Activated naive CD8-positive, alpha-beta T cell treated with anti-CD3 and anti-CD28 coated beads for 36 hours (primary cell): ENCODE measurements around the gene ADAMTS2. TPM values are rescaled to one million over a fixed set of nuclear protein-coding genes. Genes with fewer than 3 reads are reported as not detected.
"Not testable (repeated sequence)": the region's sequence is repeated elsewhere in the genome, so short reads cannot be mapped to it uniquely, and the experiment has no call there.

Experiments used
- DNase-seq: peaks from one replicate; pipeline ENCODE4 v3.0.0; 2021
- H3K27ac Mint-ChIP-seq: one replicate; pipeline ENCODE4 v1.8.0; 2022; ENCODE audit warnings: mild to moderate bottlenecking, moderate library complexity, mixed read lengths
- H3K27me3 Mint-ChIP-seq: one replicate; pipeline ENCODE4 v1.8.0; 2022; ENCODE audit warnings: mild to moderate bottlenecking, mixed read lengths
- H3K36me3 Mint-ChIP-seq: one replicate; pipeline ENCODE4 v1.8.0; 2021; ENCODE audit warnings: mild to moderate bottlenecking, mixed read lengths
- H3K4me1 Mint-ChIP-seq: one replicate; pipeline ENCODE4 v1.8.0; 2021; ENCODE audit warnings: mixed read lengths
- H3K4me3 Mint-ChIP-seq: one replicate; pipeline ENCODE4 v1.8.0; 2022; ENCODE audit warnings: mild to moderate bottlenecking, moderate library complexity, mixed read lengths
- H3K9me3 Mint-ChIP-seq: one replicate; pipeline ENCODE4 v1.8.0; 2022; ENCODE audit warnings: mixed read lengths
- total RNA-seq, 2 experiments: library from RNA; stranded (reverse); gene quantifications; one replicate each; pipeline ENCODE4 v1.2.3, GENCODE V29; 2021

Gene ADAMTS2
- total RNA-seq, 2 experiments from 2014 or later: not detected

DNA sequence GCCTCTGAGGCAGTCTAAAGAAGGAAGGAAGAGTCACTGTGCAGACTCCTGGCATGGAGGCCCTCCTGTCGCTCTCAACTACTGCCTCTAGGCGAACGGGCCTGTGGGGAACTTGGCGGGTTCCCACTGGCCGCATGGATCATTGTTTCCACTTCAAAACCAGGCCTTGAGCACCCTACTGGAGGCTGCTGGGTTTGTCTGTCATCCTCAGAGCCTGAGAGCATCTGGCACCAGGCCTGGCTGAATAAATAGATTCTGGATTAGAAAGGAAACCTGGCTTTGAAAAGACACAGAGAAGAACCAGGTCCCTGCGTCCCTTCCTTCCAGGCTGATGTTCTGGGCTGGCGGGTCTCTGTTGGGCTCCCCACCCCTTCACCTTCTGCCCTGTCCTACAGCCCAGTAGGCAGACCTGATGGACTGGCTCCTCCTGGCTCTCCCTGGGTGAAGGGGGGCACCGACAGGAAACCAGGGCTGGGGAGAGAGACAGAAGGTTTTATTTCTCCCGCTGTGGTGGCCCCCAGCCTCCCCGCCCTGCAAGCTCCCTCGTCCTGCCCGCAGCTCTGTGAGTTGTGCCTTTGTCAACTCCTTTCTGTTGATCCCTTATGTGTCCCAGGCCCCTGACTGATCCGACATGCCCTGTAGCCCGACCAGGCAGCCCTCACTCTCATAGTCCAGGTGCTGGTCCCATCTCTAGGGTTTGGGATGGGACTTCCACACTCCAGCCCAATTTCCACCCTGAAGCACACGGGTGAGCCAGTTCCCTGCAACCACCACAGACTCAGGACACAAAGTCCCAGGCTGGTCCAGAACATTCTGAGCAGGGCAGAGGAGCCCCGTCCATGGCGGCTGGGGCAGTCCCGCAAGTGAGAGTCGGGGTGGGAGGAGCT lies 50.1 kb downstream of the ADAMTS2 start:
- H3K27ac Mint-ChIP-seq: no peak overlapping the region
- no peak for DNase-seq
- H3K4me3 Mint-ChIP-seq: no peak overlapping the region
- H3K4me1 Mint-ChIP-seq: no peaks in the 10 kb centered on the region
- H3K9me3 Mint-ChIP-seq: no peaks in the 10 kb centered on the region
- H3K36me3 Mint-ChIP-seq: no peaks in the 10 kb centered on the region
- H3K27me3 Mint-ChIP-seq: no peaks in the 10 kb centered on the region

DNA sequence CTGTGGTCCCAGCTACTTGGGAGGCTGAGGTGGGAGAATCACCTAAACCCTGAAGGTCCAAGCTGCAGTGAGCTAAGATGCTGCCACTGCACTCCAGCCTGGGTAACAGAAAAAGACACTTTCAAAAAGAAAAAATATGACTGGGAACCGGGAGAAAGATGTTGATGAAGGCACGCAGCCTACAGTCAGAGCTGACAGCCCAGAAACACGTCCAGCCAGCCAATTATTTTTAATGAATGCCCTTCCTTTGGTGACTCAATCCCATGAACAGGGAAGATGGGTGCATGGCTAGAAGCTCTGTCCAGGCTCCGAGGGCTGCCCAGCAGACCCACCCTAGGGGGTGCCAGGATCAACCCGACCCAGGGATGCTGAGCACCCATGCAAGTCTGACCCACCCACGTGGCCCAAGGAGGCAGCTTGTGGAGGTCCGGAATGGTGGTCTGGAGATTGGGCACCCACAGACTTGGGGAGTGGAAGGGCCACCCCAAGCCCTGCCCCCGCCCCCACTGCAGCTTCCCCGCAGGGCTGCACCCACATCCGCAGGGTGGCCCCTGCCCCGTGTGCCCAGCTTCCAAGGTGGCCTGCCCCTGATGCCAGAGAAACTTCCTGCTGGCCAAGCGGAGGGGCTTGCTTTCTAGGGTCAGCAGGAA lies 51.0 kb downstream of the ADAMTS2 start:
- Mint-ChIP-seq H3K4me3 (no peak overlapping the region), H3K36me3 (no peaks in the 10 kb centered on the region), H3K27ac (no peak overlapping the region), H3K4me1 (no peaks in the 10 kb centered on the region), H3K9me3 (no peaks in the 10 kb centered on the region), H3K27me3 (no peaks in the 10 kb centered on the region)
- no peak for DNase-seq

DNA sequence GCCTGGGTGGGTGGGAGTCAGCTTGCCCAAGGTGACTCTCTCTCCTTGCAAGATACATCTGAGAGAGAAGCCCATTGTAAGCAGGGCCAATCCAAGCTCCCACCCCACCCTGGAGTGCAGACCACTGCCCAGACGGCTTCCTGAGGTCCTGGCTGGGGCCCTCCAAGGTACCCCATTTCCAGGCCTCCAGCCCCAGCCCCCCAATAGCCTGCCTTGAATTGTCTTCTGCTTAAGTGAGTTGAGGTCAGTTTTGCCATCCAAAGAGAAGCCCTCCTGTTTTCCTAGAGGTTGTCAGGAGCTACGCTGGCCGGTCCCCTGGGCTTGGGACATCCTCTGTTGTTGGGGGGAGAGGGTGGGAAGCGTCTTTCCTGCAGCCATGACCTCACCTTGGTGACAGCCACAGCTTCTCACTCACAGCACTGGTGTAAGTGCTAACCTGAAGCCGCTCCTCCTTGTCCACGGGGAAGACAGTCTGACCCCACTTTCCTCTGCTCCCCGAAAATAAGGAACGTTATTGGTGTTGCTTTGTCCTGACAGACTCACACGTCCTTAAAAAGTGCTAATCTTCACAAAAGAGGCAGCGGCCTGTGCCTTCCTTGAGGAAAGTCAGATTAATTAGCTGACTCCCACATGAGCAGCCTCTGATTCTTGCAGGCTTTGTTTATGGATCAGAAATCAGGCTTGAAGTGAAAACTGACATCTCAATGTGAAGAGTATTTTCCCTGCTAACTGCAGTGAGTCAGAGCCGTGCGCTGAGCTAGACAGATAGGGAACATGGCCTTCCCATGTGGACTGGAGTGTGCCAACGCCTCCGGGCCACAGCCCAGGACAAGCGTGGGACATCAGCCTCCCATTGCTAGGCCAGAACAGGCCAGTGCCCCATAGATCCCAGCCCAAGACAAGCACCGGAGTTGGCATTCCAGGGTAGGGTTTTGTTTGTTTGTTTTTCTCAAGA lies 52.3 kb downstream of the ADAMTS2 start:
- DNase-seq: no peak
- no peak overlapping the region for H3K4me3 Mint-ChIP-seq

DNA sequence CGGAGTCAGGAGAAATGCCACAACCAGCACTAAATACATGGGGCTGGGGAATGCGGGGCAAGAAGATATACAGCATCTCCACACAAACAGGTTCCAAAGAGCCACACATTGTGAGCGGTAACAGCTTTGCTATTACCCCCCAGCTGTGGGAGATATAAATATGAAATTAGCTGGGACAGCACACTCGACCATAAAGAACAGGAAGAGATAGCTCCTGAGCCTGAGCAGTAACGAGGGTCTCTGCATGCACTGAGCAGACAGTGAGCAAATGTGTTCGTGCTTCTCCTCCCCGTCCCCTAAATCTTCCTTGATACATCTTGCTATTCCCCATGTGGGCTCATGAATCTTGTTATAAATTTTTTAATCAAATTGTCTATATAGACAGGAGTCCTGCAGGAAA lies 53.1 kb downstream of the ADAMTS2 start:
- H3K27me3 Mint-ChIP-seq: no peaks in the 10 kb centered on the region
- no peaks in the 10 kb centered on the region for H3K36me3 Mint-ChIP-seq
- no peaks in the 10 kb centered on the region for H3K9me3 Mint-ChIP-seq
- H3K4me3 Mint-ChIP-seq: no peak overlapping the region
- H3K27ac Mint-ChIP-seq: no peak overlapping the region
- H3K4me1 Mint-ChIP-seq: no peaks in the 10 kb centered on the region
- DNase-seq: no peak

More for the DNA sequence above, 52.3 kb downstream of the ADAMTS2 start:
- Mint-ChIP-seq H3K36me3 (no peaks in the 10 kb centered on the region), H3K27ac (no peak overlapping the region), H3K27me3 (no peaks in the 10 kb centered on the region), H3K4me1 (no peaks in the 10 kb centered on the region), H3K9me3 (no peaks in the 10 kb centered on the region)

DNA sequence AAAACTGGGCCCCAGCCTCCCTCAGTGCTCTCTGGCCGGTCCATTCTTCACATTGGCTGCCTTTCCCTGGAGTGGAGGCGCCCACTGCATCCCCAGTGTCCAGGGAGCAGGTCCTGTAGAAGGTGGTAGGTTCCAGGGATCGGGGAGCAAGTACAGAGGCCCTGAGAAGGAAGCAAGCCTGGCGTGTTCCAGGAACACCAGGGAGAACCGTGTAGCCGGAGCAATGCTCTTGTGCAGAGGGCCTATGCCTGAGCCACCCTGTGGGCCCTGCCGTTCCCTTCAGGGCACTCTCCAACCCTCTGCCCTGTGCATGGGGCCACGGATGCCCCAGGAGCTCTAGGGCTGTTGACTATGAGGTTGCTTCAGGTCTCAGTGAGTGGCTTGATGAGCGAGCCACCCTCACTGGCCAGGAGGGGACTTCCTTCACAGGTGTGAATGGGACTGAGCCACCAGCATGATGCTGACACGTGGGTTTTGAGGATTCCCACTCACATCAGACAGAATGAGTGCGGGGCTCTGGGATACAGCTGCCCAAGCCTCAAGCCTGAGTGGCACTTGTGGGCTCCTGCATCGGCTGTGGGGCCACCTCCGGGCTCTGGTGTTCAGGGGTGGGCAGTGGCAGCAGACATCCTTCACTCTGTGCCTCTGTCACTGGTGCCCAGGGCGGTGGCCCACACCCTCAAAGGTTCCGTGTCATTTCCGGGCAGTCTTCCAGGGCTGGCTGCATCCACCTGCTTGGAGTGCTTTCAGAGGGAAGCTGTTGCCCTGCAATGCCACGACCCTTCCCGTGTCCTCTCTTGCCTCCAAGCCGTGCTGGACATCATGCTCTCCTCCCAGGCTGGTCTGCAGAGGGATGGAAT lies 54.4 kb downstream of the ADAMTS2 start:
- Mint-ChIP-seq H3K4me3 (no peak overlapping the region), H3K27ac (no peak overlapping the region), H3K36me3 (no peaks in the 10 kb centered on the region), H3K27me3 (no peaks in the 10 kb centered on the region), H3K4me1 (no peaks in the 10 kb centered on the region), H3K9me3 (no peaks in the 10 kb centered on the region)
- no peak for DNase-seq

DNA sequence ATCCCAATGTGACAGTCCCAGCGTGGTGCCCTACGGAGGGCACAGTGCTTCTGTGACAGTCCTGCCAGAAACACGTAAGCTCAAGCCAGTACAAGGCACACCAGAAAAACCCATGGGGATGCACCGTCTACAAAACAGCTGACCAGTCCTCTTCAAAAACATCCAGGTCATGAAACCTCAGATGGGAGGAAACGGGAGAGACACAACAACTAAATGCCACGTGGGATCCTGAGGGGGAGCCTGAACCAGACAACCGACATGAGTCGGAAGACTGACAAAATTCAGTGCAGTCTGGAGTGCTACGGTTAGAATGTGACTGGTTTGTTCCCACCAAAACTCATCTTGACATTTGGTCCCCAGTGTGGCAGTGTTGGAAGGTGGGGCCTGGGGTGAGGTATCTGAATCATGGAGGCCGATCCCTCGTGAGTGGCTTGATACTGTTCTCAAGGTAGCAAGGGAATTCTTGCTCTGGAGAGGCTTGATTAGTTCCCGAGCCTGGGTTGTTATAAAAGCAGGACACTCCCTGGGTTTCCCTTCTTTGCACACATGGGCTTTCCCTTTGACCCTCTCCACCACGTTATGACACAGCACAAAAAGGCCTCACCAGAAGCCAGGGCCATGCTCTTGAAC lies 55.4 kb downstream of the ADAMTS2 start:
- H3K36me3 Mint-ChIP-seq: no peaks in the 10 kb centered on the region
- H3K9me3 Mint-ChIP-seq: no peaks in the 10 kb centered on the region
- H3K4me1 Mint-ChIP-seq: no peaks in the 10 kb centered on the region
- DNase-seq: no peak
- H3K27ac Mint-ChIP-seq: no peak overlapping the region
- no peaks in the 10 kb centered on the region for H3K27me3 Mint-ChIP-seq
- H3K4me3 Mint-ChIP-seq: no peak overlapping the region

DNA sequence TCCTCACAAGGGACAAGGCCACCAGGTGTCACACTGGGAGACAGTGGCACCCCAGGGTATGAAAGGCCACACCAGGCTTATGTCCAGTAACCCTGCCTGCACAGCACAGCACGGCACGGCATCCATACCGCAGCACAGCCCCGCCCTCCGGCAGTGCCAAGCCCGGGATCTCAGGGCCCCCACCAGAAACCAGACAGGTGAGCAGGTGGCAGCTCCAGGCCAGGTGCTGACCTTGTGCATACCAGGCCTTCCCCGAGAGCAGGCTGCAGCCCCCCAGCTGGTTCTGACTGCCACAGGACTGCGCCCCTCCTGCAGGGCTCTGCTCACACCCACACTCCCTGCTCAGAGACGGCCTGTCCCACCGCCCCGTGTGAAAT lies 56.5 kb downstream of the ADAMTS2 start:
- Mint-ChIP-seq H3K27ac (no peak overlapping the region), H3K9me3 (no peaks in the 10 kb centered on the region), H3K36me3 (no peaks in the 10 kb centered on the region), H3K27me3 (no peaks in the 10 kb centered on the region), H3K4me3 (no peak overlapping the region), H3K4me1 (no peaks in the 10 kb centered on the region)
- DNase-seq: no peak

DNA sequence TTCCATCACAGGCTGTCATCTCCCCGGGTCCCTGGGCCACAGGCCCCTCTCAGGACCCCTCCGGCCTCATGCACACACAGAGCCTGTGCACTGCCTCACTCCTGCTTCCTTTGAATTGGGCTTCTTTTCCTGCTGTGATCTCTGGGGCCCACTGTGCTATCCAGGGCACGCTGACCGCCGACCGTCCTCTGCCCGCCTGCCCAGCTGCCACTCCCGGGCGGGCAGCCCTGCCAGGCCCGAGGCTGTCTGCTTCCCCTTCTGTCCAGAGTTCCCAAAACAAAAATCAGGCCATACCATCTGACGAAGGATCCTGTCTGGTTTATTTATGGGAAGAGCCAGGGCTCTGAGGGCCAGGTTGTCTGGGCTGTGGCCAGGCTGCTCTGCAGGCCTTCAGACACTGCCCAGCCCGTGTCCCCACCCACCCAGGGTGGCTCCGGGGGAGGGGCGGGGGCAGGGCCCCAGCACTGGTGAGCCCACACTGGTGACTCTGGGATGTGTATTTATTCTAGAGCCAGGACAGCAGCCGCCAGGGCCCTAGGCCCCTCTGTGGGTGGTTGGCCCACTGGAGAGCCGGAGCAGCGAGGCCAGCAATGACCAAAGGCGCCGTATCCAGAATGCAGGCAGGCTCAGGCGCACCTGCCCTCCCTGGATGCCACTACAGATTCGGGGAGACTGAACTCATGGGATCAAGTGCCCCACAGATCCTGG lies 57.0 kb downstream of the ADAMTS2 start:
- Mint-ChIP-seq H3K36me3 (no peaks in the 10 kb centered on the region), H3K27ac (no peak overlapping the region), H3K9me3 (no peaks in the 10 kb centered on the region), H3K4me3 (no peak overlapping the region), H3K27me3 (no peaks in the 10 kb centered on the region), H3K4me1 (no peaks in the 10 kb centered on the region)
- no peak for DNase-seq

DNA sequence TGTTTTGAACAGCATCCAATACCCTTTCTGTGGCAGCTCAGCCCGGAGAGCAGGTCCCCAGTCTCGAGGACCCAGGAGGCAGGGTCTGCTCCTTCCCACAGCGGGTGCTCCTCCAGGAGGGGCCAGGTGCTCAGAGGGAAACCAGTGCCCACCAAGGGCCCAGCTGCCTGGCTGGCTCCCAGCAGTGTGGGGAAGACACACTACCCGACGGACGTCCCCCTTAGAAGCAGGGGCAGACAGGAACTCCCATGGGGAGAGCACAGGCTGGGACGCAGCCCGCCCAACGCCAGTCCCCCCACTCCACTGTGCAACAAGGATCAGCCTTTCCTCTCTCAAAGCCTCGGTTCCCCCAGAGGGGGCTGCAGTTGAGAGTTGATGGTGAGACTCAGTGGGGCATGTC lies 57.6 kb downstream of the ADAMTS2 start:
- Mint-ChIP-seq H3K27me3 (no peaks in the 10 kb centered on the region), H3K4me3 (no peak overlapping the region), H3K27ac (no peak overlapping the region), H3K9me3 (no peaks in the 10 kb centered on the region), H3K36me3 (no peaks in the 10 kb centered on the region), H3K4me1 (no peaks in the 10 kb centered on the region)
- no peak for DNase-seq

DNA sequence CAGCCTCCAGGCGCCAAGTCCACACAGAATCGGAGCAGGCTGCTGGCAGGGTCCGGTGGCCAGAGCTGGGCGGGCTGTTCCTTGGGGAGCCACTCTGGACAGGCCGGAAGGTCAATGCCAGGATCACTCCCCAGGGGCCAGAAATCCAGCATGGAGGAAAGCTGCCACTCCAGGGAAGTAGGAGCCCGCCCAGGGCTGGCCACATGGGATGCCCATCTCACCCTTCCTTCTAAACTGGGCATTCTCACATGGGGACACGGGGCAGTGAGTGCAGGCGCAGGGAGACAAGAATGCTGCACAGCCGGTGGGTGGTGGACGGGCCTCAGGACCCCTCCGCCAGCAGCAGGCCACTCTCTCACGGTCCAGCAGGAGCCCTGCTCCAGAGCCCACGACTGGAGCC lies 58.2 kb downstream of the ADAMTS2 start:
- H3K27me3 Mint-ChIP-seq: no peaks in the 10 kb centered on the region
- H3K36me3 Mint-ChIP-seq: no peaks in the 10 kb centered on the region
- no peaks in the 10 kb centered on the region for H3K9me3 Mint-ChIP-seq
- H3K27ac Mint-ChIP-seq: no peak overlapping the region
- H3K4me3 Mint-ChIP-seq: no peak overlapping the region
- no peak for DNase-seq
- no peaks in the 10 kb centered on the region for H3K4me1 Mint-ChIP-seq

DNA sequence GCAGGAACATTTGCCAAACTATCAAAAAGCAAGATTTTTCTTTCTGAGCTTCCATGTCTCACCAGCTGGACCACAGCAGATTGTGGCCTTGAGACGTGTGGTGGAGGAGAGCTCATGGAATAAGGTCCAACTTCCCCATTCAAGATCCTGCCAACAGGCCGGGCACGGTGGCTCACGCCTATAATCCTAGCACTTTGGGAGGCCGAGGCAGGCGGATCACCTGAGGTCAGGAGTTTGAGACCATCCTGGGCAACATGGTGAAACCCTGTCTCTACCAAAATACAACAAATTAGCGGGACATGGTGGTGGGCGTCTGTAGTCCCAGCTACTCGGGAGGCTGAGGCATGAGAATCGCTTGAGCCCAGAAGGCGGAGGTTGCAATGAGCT lies 59.5 kb downstream of the ADAMTS2 start:
- H3K27ac Mint-ChIP-seq, DNase-seq, H3K4me1 Mint-ChIP-seq, H3K4me3 Mint-ChIP-seq, H3K27me3 Mint-ChIP-seq, H3K36me3 Mint-ChIP-seq, H3K9me3 Mint-ChIP-seq: not testable (repeated sequence)

DNA sequence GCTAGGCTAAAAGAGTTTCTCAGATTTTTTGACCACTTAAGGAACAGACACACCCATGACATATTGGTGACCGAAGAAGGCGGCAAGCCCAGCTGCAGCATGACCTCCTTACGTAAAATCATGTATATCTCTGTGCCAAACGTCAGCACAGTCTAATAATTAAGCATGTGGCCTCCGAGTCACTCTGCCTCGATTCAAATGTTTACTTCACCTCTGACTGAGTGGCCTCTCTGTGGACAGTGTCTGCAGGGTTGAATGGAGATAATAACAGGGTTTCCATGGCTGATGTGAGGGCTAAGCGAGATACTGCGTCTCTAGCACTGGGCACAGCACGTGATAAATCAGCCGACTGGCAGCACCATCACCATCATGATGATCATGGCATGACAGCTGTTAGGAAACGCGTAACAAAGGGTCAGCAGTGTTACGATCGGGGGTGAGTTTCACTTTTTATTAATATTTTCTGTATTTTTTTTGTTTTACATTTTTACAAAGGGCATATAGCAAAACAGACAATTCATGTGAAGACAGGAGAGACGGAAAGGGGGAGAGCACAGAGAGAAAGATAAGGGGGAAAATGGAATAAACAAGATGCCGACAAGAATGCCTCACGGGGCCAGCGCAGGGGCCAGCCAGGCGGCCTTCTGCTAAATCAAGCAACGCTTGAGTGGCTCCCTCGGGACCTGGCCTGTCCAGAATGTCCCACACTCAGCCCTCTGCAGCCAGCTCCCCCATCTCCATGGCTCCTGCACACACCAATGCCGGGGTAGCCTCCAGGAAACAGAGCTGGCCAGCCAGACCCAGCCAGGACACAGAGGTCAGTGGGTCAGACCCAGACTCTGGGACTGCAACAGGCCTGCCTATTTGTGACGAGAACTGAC lies 60.3 kb downstream of the ADAMTS2 start:
- H3K4me1 Mint-ChIP-seq: no peaks in the 10 kb centered on the region
- H3K9me3 Mint-ChIP-seq: no peaks in the 10 kb centered on the region
- DNase-seq: no peak
- H3K36me3 Mint-ChIP-seq: no peaks in the 10 kb centered on the region
- H3K4me3 Mint-ChIP-seq: no peak overlapping the region
- H3K27ac Mint-ChIP-seq: no peak overlapping the region
- H3K27me3 Mint-ChIP-seq: no peaks in the 10 kb centered on the region

DNA sequence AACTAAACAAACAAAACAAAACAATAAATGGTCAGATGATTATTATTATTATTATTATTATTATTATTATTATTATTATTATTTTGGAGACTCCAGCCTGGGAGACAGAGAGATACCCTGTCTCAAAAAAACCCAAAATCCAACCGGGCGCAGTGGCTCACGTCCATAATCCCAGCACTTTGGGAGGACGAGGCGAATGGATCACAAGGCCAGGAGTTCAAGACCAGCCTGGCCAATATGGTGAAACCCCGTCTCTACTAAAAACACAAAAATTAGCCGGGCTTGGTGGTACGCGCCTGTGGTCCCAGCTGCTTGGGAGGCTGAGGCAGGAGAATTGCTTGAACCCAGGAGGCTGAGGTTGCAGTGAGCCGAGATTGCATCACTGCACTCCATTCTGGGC lies 61.4 kb downstream of the ADAMTS2 start:
- H3K36me3 Mint-ChIP-seq, H3K27me3 Mint-ChIP-seq, DNase-seq, H3K4me3 Mint-ChIP-seq, H3K4me1 Mint-ChIP-seq, H3K9me3 Mint-ChIP-seq, H3K27ac Mint-ChIP-seq: not testable (repeated sequence)
